Retinal pigment epithelial cell (primary cell): ENCODE results near the gene TENM4.

Experiments
- DNase-seq: peaks from one replicate; pipeline ENCODE4 v3.0.0-alpha.2; 2010; ENCODE audit warnings: low read depth
- H3K4me3 ChIP-seq: 2 replicates; pipeline ENCODE4 v1.5.1; 2011; ENCODE audit warnings: mild to moderate bottlenecking, low read length, control low read depth, moderate library complexity
- CTCF ChIP-seq: conservative IDR thresholded peaks from 2 replicates; pipeline ENCODE4 v1.5.1; 2011; ENCODE audit warnings: low read depth, low read length, control low read depth, inconsistent platforms

Gene TENM4

GRCh38 chr11:78823588-78823987 is 617.2 kb downstream of the TENM4 start:
- H3K4me3 ChIP-seq = no peak overlapping the region
- DNase-seq = no peak
- no peak for TF ChIP-seq CTCF

- H3K4me3 ChIP-seq = no peak overlapping the region
- no peak for TF ChIP-seq CTCF
- DNase-seq = no peak
These were observed 617.9 kb downstream of the TENM4 start for GRCh38 chr11:78822931-78823423.

GRCh38 chr11:78821371-78822306 is 619.2 kb downstream of the TENM4 start:
- no peak for TF ChIP-seq CTCF
- DNase-seq = no peak
- H3K4me3 ChIP-seq = no peak overlapping the region

- no peak for DNase-seq
- no peak overlapping the region for H3K4me3 ChIP-seq
- no peak for TF ChIP-seq CTCF
These were observed 620.1 kb downstream of the TENM4 start for GRCh38 chr11:78820741-78821140.

GRCh38 chr11:78818201-78818600 is 622.6 kb downstream of the TENM4 start:
- no peak for TF ChIP-seq CTCF
- no peak for DNase-seq
- H3K4me3 ChIP-seq = no peak overlapping the region

- no peak overlapping the region for H3K4me3 ChIP-seq
- TF ChIP-seq CTCF = no peak
- no peak for DNase-seq
These were observed 625.0 kb downstream of the TENM4 start for GRCh38 chr11:78815831-78816230.
